ENCODE data around the gene IDE.
A peak's percentile ranks its signal among the peaks of the same experiment; 100 is the strongest.
"Not testable (repeated sequence)": the region's sequence is repeated elsewhere in the genome, so short reads cannot be mapped to it uniquely, and the experiment has no call there.

Gene IDE

GRCh38 chr10:92573091-92573797, 649 bp downstream of the IDE start:
- peak; percentile 24 for ATAC-seq

GRCh38 chr10:92572362-92573090, 1.4 kb downstream of the IDE start:
- H3K27ac Mint-ChIP-seq: peak overlapping the region; percentile 78
- peak overlapping the region; percentile 65 for H3K4me3 Mint-ChIP-seq
- peaks cover 6% of the 10 kb centered on the region for H3K36me3 Mint-ChIP-seq
- no peaks in the 10 kb centered on the region for H3K9me3 Mint-ChIP-seq
- ATAC-seq (no peak), DNase-seq (ENCODE audit: low spot score in 2 of 2) (no peak)
- peaks cover 38% of the 10 kb centered on the region for H3K4me1 Mint-ChIP-seq

More at GRCh38 chr10:92573091-92573797, 649 bp downstream of the IDE start:
- Mint-ChIP-seq H3K4me3 (peak overlapping the region; percentile 65), H3K4me1 (peaks cover 31% of the 10 kb centered on the region), H3K27ac (peak overlapping the region; percentile 78), H3K36me3 (peaks cover 6% of the 10 kb centered on the region), H3K9me3 (no peaks in the 10 kb centered on the region)
- peak; percentile 33 to 61 for DNase-seq (ENCODE audit: low spot score in 2 of 2)

- Mint-ChIP-seq H3K27ac (no peak overlapping the region), H3K4me1 (peaks cover 44% of the 10 kb centered on the region), H3K9me3 (no peaks in the 10 kb centered on the region), H3K4me3 (no peak overlapping the region), H3K36me3 (peaks cover 6% of the 10 kb centered on the region)
- ATAC-seq (no peak), DNase-seq (ENCODE audit: low spot score in 2 of 2) (no peak)
Measured at GRCh38 chr10:92571649-92572048, 2.2 kb downstream of the IDE start.

GRCh38 chr10:92569663-92570062, 4.2 kb downstream of the IDE start:
- DNase-seq (ENCODE audit: low spot score in 2 of 2); ATAC-seq; H3K4me3 Mint-ChIP-seq; H3K27ac Mint-ChIP-seq; H3K9me3 Mint-ChIP-seq: not testable (repeated sequence)
- Mint-ChIP-seq H3K36me3 (peaks cover 20% of the 10 kb centered on the region), H3K4me1 (peaks cover 40% of the 10 kb centered on the region)

- Mint-ChIP-seq H3K4me3 (no peak overlapping the region), H3K27ac (peak overlapping the region; percentile 55), H3K9me3 (no peaks in the 10 kb centered on the region), H3K36me3 (peaks cover 21% of the 10 kb centered on the region), H3K4me1 (peaks cover 36% of the 10 kb centered on the region)
- ATAC-seq (no peak), DNase-seq (ENCODE audit: low spot score in 2 of 2) (no peak)
Measured at GRCh38 chr10:92569071-92569470, 4.8 kb downstream of the IDE start.

- H3K4me3 Mint-ChIP-seq: no peak overlapping the region
- peaks cover 36% of the 10 kb centered on the region for H3K4me1 Mint-ChIP-seq
- no peak overlapping the region for H3K27ac Mint-ChIP-seq
- ATAC-seq (peak; percentile 91), DNase-seq (ENCODE audit: low spot score in 2 of 2) (no peak)
- no peaks in the 10 kb centered on the region for H3K9me3 Mint-ChIP-seq
- peaks cover 27% of the 10 kb centered on the region for H3K36me3 Mint-ChIP-seq
Measured at GRCh38 chr10:92567952-92568600, 5.8 kb downstream of the IDE start.

GRCh38 chr10:92562424-92562823, 11.5 kb downstream of the IDE start:
- H3K4me3 Mint-ChIP-seq: no peak overlapping the region
- no peak overlapping the region for H3K27ac Mint-ChIP-seq
- peaks cover 14% of the 10 kb centered on the region for H3K4me1 Mint-ChIP-seq
- ATAC-seq (no peak), DNase-seq (ENCODE audit: low spot score in 2 of 2) (no peak)
- H3K36me3 Mint-ChIP-seq: peaks cover 54% of the 10 kb centered on the region
- no peaks in the 10 kb centered on the region for H3K9me3 Mint-ChIP-seq

- Mint-ChIP-seq H3K36me3 (peaks cover 66% of the 10 kb centered on the region), H3K9me3 (peaks cover 2% of the 10 kb centered on the region), H3K27ac (no peak overlapping the region), H3K4me3 (no peak overlapping the region), H3K4me1 (peaks cover 9% of the 10 kb centered on the region)
- DNase-seq (ENCODE audit: low spot score in 2 of 2): no peak
- no peak for ATAC-seq
Measured at GRCh38 chr10:92559046-92559445, 14.8 kb downstream of the IDE start.

- peaks cover 65% of the 10 kb centered on the region for H3K36me3 Mint-ChIP-seq
- ATAC-seq: no peak
- DNase-seq (ENCODE audit: low spot score in 2 of 2): no peak
- no peak overlapping the region for H3K27ac Mint-ChIP-seq
- peaks cover 8% of the 10 kb centered on the region for H3K9me3 Mint-ChIP-seq
- no peaks in the 10 kb centered on the region for H3K4me1 Mint-ChIP-seq
- H3K4me3 Mint-ChIP-seq: no peak overlapping the region
Measured at GRCh38 chr10:92553959-92554358, 19.9 kb downstream of the IDE start.

GRCh38 chr10:92552310-92552709, 21.6 kb downstream of the IDE start:
- DNase-seq (ENCODE audit: low spot score in 2 of 2) (no peak), ATAC-seq (no peak)
- H3K27ac Mint-ChIP-seq: no peak overlapping the region
- H3K9me3 Mint-ChIP-seq: peaks cover 8% of the 10 kb centered on the region
- no peak overlapping the region for H3K4me3 Mint-ChIP-seq
- H3K36me3 Mint-ChIP-seq: peaks cover 48% of the 10 kb centered on the region
- no peaks in the 10 kb centered on the region for H3K4me1 Mint-ChIP-seq

GRCh38 chr10:92550924-92551323, 23.0 kb downstream of the IDE start:
- peaks cover 35% of the 10 kb centered on the region for H3K36me3 Mint-ChIP-seq
- H3K4me3 Mint-ChIP-seq: no peak overlapping the region
- peaks cover 8% of the 10 kb centered on the region for H3K9me3 Mint-ChIP-seq
- H3K4me1 Mint-ChIP-seq: peaks cover 3% of the 10 kb centered on the region
- no peak for ATAC-seq
- DNase-seq (ENCODE audit: low spot score in 2 of 2): no peak
- no peak overlapping the region for H3K27ac Mint-ChIP-seq

GRCh38 chr10:92547676-92548075, 26.2 kb downstream of the IDE start:
- H3K27ac Mint-ChIP-seq: no peak overlapping the region
- H3K4me3 Mint-ChIP-seq: no peak overlapping the region
- H3K9me3 Mint-ChIP-seq: no peaks in the 10 kb centered on the region
- H3K36me3 Mint-ChIP-seq: peaks cover 4% of the 10 kb centered on the region
- no peak for DNase-seq (ENCODE audit: low spot score in 2 of 2)
- H3K4me1 Mint-ChIP-seq: peaks cover 16% of the 10 kb centered on the region
- no peak for ATAC-seq

- DNase-seq (ENCODE audit: low spot score in 2 of 2) (no peak), ATAC-seq (no peak)
- Mint-ChIP-seq H3K36me3 (no peaks in the 10 kb centered on the region), H3K9me3 (no peaks in the 10 kb centered on the region), H3K4me1 (peaks cover 23% of the 10 kb centered on the region), H3K4me3 (no peak overlapping the region), H3K27ac (no peak overlapping the region)
Measured at GRCh38 chr10:92545556-92545955, 28.3 kb downstream of the IDE start.

- Mint-ChIP-seq H3K36me3 (no peaks in the 10 kb centered on the region), H3K4me1 (peaks cover 23% of the 10 kb centered on the region), H3K27ac (peak overlapping the region; percentile 38), H3K4me3 (no peak overlapping the region), H3K9me3 (no peaks in the 10 kb centered on the region)
- DNase-seq (ENCODE audit: low spot score in 2 of 2) (no peak), ATAC-seq (peak; percentile 63)
Measured at GRCh38 chr10:92544296-92544695, 29.6 kb downstream of the IDE start.

- Mint-ChIP-seq H3K4me1 (peaks cover 27% of the 10 kb centered on the region), H3K4me3 (no peak overlapping the region), H3K9me3 (no peaks in the 10 kb centered on the region), H3K36me3 (peaks cover 2% of the 10 kb centered on the region), H3K27ac (no peak overlapping the region)
- ATAC-seq: no peak
- no peak for DNase-seq (ENCODE audit: low spot score in 2 of 2)
Measured at GRCh38 chr10:92542458-92542857, 31.4 kb downstream of the IDE start.
